Astrocyte of the spinal cord (primary cell): ENCODE measurements around the gene CLIP1.
"Not testable (repeated sequence)": the region's sequence is repeated elsewhere in the genome, so short reads cannot be mapped to it uniquely, and the experiment has no call there.

Experiments used
- DNase-seq: peaks from one replicate; pipeline ENCODE4 v3.0.0; 2011; ENCODE audit warnings: low read depth, low spot score
- H3K4me3 ChIP-seq: 2 replicates; pipeline ENCODE4 v1.5.1; 2011; ENCODE audit warnings: low read depth, mild to moderate bottlenecking, low read length, moderate library complexity
- in situ Hi-C: cut with HindIII; loops from 2 replicates; pipeline ENCODE4 v1.10.0; 2017; ENCODE audit warnings: low sequenced_read_pairs
- TF ChIP-seq, protein P1 (sequence below): IDR thresholded peaks from 2 replicates; pipeline ENCODE4 v1.5.1; 2012; ENCODE audit warnings: low read depth, mild to moderate bottlenecking, low read length, inconsistent platforms

CLIP1 gene

DNA sequence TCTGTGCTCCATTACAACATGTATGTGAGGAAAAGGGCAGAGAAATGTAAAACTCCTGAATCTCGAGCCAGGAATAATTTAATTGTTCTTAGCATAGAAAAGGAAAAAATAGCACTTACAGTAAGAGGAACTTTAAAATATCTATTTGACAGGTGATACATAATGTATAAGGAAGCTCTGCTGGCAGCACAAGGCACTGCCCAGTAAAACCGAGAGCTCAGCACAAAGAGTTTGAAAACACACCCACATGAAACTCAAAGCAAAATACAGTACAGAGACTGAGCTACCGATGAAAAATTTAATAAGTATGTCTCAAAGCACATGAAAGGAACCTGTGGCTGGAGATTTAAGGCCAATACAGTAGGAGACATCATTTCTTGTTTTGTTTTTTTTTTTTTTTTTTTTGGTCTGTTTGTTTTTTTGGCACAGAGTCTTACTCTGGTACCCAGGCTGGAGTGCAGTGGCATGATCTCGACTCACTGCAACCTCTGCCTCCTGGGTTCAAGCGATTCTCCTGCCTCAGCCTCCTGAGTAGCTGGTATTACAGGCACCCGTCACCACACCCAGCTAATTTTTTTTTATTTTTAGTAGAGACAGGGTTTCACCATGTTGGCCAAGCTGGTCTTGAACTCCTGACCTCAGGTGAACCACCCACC lies 19.2 kb downstream of the CLIP1 start:
- no peak overlapping the region for H3K4me3 ChIP-seq
- TF ChIP-seq, protein P1, sequence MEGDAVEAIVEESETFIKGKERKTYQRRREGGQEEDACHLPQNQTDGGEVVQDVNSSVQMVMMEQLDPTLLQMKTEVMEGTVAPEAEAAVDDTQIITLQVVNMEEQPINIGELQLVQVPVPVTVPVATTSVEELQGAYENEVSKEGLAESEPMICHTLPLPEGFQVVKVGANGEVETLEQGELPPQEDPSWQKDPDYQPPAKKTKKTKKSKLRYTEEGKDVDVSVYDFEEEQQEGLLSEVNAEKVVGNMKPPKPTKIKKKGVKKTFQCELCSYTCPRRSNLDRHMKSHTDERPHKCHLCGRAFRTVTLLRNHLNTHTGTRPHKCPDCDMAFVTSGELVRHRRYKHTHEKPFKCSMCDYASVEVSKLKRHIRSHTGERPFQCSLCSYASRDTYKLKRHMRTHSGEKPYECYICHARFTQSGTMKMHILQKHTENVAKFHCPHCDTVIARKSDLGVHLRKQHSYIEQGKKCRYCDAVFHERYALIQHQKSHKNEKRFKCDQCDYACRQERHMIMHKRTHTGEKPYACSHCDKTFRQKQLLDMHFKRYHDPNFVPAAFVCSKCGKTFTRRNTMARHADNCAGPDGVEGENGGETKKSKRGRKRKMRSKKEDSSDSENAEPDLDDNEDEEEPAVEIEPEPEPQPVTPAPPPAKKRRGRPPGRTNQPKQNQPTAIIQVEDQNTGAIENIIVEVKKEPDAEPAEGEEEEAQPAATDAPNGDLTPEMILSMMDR: no peak
- no peak for DNase-seq
- in situ Hi-C loops: no loop called here

DNA sequence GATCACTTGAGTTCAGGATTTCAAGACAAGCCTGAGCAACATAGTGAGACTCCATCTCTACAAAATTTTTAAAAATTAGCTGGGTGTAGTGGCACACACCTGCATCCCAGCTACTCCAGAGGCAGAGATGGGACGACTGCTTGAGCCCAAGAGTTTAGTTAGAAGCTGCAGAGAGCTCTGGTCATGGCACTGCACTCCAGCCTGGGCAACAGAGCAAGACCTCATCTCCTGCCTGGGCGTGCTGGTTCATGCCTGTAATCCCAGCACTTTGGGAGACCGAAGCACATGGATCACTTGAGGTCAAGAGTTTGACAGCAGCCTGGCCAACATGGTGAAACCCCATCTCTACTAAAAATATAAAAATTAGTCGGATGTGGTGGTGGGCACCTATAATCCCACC lies 20.2 kb downstream of the CLIP1 start:
- no peak overlapping the region for H3K4me3 ChIP-seq
- in situ Hi-C loops: no loop called here
- TF ChIP-seq, protein P1: no peak
- DNase-seq: no peak

DNA sequence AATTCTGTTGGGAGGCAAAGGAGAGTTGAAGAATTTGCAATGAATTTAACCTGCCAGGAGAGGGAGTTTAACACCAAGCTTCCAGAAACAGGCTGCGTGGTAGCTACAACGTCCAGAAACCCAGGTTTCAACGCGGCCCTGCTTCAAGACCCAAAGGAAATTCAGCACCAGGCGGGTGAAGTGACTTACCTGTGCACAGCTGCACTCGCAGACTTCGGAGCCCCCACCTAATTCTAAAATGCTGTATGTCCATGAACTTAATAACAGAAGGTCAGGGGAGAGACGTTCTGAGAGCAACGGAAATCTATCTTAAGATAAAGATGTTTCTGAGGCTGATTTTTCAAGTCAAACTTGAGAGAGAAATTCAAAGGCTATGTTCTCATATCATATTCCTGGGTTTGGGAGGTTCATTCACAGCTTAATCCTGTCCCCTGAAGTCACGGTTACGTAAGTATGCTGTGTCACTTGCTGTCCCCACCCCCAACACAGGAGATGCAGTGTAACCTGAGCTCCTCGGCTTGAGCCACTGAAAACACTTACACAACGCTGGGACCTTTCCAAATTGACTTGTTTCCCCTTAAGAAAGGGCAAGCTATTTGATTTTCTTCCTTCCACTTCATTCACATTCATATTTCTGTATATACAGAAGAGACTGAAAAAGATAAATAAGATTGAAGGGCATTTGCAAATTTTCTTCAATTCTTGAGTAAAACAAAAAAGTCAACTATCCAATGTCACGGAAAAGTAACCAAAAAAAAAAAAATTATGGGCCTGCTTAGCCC lies 22.7 kb downstream of the CLIP1 start:
- DNase-seq: peak; percentile 87
- in situ Hi-C loops: no loop called here
- TF ChIP-seq, protein P1: peak; percentile 56
- no peak overlapping the region for H3K4me3 ChIP-seq

DNA sequence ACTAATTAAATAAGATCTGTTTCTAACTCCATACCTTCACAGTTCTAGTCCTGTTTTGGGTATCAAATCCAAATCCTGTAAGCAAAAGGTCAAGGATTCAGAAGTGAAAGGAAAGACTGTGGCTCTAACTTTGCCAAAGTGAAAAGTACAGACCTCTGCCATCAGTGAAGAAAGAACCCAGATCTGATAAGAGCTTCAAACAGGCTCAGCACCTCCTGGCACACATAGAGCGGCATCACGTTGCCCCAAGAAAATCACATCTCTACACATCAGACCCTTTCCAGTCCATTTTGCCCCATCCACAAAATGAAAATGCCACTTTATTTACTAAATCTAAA lies 23.2 kb downstream of the CLIP1 start:
- in situ Hi-C loops: no loop called here
- TF ChIP-seq, protein P1: no peak
- H3K4me3 ChIP-seq: no peak overlapping the region
- DNase-seq: no peak

DNA sequence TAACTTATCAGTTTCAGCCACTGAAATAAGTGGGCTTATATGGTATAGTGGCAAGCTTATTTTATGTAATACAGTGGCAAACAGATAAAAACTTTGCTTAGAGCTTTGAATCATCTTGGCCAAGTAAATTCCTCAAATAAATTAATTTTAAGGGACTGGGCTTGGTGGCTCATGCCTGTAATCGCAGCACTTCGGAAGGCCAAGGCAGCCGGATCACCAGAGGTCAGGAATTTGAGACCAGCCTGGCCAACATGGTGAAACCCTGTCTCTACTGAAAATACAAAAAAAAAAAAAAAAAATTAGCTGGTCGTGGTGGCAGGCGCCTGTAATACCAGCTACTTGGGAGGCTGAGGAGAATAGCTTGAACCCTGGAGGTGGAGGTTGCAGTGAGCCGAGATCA lies 24.5 kb downstream of the CLIP1 start:
- DNase-seq, in situ Hi-C loops, H3K4me3 ChIP-seq: not testable (repeated sequence)

DNA sequence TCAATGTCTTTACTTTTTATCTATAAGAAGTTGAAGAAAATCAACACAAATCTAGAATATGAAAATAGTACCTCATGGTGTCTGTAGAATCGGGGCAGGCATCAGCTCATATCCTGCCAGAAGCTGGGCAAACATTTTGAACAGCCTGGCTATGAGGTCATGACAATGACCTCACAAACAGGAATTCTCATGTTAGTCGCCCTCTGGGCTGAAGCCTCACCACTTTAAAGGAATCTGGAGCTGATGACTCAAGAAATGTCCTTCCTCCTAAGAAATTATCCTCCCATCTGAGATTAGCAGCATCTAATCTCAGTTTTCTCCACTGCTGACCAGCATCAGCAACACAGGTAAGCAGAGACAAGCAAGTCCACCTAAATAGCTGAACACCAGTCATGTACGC lies 27.1 kb downstream of the CLIP1 start:
- TF ChIP-seq, protein P1: no peak
- no peak overlapping the region for H3K4me3 ChIP-seq
- peak; percentile 85 for DNase-seq
- in situ Hi-C loops: no loop called here

DNA sequence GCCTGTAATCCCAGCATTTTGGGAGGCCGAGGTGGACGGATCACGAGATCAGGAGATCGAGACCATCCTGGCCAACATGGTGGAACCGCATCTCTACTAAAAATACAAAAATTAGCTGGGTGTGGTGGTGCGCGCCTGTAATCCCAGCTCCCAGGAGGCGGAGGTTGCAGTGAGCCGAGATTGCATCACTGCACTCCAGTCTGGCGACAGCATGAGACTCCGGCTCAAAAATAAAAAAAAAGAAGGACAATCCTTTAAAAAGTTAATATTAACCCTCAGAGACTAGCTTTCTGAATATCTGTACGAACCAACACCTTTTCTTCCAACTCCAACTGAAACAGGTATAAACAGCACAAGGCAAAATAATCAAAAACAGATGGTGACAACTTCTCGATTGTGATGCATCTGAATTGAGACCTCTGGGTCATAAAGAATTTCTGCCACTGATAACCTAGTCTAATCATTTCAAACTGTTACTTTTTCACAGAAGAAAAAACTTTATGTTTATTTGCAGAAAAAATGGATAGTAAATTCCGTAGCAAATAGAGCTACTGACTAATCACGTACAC lies 27.8 kb downstream of the CLIP1 start:
- TF ChIP-seq, protein P1: no peak
- H3K4me3 ChIP-seq: no peak overlapping the region
- peak; percentile 3 for DNase-seq
- in situ Hi-C loops: no loop called here
